Medulla oblongata (tissue), 1 donor: ENCODE data around the gene TRIM41.

ENCODE experiments used
- DNase-seq: peaks from one replicate; pipeline ENCODE4 v3.0.0-alpha.2; 2015; ENCODE audit errors: extremely low spot score

Gene TRIM41

DNA sequence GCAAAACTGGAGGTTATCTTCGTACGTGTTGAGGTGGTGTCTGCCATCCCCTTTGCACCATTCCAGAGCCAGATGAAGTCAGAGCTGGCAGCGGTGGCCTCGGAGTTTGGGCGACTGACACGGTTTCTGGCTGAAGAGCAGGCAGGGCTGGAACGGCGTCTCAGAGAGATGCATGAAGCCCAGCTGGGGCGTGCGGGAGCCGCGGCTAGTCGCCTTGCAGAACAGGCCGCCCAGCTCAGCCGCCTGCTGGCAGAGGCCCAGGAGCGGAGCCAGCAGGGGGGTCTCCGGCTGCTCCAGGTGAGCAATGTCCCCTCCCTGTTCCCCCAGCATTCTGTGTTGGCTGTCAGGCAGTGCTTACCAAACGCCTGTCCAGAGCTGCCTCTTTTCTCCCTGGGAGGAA is 9.5 kb downstream of the TRIM41 start:
- DNase-seq, result no peak

DNA sequence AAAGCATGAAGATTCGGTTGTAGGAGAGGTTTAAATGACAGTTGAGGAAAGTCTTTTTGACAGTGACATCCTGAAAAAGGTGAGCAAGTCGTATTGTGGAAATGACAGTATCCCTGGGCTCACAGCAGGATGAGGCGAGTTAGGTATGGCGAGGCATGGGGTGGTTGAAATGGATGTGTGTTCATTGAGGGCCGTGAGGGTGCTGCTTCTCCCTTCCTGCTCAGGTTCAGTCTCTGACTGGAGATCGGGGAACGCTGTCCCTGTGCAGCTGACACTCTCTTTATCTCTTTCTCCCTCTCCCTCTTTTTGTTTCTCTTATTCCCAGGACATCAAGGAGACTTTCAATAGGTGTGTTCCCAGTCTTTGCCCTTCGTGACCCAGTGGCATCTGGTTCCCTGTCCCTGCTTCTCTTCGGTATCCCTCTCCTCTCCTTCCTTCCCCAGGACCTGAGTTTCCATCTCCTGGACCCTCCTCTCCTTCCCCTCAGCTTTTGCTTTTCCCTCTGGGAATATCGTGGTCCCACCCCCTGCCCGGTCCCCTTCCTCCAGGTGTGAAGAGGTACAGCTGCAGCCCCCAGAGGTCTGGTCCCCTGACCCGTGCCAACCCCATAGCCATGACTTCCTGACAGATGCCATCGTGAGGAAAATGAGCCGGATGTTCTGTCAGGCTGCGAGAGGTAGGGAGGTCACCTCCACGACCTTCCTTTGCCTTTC is 10.2 kb downstream of the TRIM41 start:
- DNase-seq, result no peak

DNA sequence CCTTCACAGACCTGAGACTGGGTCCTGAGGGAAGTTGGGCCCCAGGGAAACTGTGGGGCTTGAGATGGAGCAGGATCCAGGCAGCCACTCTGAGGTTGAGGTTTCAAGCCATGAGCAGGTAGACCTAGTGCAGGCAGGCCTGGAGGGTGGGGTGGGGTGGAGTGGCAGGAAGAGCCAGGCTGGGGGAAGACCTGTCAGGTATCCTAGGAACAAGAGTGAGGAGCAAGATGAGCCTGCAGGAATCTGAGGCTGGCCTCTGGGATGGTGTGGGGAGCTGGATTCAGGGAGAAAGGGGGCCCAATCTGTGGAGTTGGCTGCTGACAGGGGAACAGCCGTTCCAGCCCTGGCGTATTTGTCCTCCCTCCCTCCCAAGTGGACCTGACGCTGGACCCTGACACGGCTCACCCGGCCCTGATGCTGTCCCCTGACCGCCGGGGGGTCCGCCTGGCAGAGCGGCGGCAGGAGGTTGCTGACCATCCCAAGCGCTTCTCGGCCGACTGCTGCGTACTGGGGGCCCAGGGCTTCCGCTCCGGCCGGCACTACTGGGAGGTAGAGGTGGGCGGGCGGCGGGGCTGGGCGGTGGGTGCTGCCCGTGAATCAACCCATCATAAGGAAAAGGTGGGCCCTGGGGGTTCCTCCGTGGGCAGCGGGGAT is 10.8 kb downstream of the TRIM41 start:
- no peak for DNase-seq

DNA sequence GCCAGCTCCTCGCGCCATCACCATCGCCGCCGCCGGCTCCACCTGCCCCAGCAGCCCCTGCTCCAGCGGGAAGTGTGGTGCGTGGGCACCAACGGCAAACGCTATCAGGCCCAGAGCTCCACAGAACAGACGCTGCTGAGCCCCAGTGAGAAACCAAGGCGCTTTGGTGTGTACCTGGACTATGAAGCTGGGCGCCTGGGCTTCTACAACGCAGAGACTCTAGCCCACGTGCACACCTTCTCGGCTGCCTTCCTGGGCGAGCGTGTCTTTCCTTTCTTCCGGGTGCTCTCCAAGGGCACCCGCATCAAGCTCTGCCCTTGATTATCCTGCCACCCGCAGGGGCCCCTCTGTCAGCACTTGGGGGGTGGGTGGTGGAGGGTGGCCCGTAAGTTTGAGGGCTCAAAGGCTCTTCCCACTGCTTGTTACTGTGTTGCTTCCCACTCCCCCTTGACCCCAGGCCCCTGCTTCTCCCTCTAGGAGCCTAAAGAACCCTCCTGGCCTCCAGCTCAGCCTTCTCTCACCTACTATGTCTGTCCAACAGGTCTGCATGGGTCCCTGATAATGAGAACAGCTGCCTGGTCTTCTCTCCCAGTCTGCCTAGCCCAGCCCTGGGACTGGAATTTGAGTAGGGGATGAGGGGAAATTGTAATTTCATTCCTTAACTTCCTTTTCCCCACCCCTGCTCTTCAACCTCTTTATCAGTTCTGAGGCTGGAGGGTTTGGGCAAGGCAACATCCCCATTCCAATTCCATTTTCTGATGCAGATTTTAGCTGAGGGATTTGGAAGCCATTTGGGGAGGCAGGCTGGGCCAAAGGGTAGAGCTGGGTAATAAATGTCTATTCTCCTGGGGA is 11.6 kb downstream of the TRIM41 start:
- no peak for DNase-seq

DNA sequence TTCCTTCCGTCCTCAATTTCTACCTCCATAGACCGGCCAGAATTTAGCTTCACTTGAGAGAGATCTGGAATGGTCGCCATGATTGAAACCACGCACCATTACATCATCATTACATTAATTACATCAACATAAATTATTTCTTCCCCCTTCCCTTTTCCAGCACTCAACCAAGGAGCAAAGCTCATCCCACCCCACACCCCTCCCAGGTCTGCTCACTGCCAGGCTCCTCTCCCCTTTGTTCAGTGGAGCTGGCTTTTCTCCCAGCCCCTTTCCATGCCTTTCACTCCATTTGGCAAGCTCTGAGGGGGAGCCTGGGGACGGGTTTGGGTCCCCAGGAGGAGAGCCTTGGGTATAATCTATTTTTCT is 12.2 kb downstream of the TRIM41 start:
- DNase-seq, result no peak

DNA sequence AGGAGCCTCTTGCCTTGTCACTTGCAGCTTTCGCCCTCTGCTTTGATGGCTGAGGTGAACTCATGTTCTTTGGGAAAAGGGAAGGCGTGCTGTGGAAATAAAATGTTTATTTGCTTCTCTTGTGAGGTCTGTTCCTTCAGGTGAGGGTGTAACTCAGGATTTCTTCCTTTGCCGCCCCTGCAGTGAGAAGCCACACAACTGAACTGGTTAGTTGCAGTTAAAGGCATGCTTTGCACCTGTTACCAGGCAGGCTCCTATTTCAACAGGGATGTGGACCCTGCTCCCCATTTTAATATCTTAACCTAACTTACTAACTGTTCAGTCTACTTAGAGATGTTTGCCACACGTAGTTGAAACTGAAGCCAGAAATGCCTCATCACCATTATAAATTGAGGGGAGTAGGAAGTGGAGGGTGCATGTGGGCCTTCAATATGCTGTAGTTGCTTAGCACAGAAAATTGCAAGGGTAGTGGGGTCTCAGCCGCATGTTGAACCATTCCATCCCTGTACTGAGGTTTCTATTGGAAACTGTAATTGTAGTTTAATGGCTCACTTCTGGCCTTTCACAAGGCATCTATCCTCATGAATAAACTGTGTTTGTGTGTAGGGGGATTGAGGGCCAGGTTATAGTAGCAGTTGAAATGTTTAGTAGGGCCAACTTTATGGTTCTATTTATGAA is 12.7 kb downstream of the TRIM41 start:
- DNase-seq, result no peak

DNA sequence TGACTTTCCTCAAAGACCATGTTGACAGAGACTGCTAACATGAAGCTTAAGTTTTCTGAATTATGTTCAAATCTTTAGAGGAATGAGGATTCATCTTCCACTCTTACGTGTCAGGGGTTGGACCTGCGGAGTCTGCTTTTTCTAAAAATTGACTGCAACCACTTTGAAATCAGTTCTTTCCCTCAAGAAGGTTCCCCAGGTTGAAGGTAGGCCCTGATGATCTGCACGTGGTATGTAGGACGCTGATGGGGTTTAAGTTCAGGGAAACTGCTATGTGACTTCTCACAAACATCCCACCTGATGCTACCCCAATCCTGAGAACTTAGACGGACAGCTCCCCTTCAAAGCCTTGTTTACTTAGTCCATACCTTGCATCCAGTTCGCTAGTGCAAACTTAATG is 13.4 kb downstream of the TRIM41 start:
- DNase-seq, result no peak

DNA sequence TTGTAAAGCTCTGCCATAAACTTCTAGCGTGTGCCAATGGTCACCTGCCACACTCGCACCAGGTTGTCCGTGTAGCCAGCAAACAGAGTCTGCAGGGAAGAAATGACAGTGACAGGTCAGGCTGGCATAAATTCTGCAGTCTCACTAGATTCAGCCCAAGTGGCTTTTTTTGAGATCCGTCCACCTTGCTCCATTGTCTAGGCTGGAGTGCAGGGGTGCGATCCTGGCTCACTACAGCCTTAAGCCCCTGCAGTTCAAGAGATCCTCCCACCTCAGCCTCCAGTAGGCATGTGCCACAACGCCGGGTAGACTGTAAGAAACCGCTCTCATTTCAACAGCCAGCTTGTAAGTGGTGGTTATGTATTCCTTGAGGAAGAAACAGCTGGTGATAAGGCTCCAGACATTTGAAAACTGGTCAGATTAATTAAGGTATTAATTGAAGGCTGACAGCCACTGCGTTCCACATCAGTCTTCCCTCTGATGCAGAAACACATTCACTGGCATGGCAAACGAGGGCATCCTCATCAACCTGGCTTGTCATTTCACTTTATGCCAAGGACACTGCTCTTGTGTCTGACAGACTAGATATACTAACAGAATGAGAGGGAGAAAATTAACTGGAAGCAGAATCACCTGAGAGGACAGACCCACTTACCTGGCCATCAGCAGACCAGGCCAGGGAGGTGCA is 14.0 kb downstream of the TRIM41 start:
- DNase-seq, result no peak

DNA sequence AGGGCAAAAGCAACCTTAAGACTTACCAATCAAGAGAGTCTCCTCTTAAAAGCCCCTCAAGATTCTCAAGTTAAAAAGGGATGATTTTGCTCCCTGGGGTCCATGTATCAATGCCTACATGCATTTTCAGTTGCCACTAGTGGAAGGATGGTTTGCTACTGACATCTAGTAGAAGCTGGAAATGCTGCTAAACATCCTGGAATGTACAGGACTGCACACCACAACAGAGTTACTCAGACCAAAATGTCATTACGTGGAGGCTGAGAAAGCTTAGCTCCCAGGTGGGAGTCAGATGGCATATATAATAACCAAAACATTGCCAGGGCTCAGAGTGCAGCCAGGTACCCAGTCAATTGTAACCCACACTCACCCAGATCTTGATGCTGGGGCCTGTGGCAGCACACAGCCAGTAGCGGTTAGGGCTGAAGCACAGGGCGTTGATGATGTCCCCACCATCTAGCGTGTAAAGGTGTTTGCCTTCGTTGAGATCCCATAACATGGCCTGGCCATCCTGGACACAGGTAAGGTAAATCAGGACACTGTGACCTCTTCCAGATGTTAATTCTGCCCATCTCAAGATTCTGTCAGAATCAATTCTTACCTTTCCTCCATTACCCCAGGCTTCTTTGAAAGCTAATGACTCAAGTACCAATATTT is 14.8 kb downstream of the TRIM41 start:
- DNase-seq, result no peak

DNA sequence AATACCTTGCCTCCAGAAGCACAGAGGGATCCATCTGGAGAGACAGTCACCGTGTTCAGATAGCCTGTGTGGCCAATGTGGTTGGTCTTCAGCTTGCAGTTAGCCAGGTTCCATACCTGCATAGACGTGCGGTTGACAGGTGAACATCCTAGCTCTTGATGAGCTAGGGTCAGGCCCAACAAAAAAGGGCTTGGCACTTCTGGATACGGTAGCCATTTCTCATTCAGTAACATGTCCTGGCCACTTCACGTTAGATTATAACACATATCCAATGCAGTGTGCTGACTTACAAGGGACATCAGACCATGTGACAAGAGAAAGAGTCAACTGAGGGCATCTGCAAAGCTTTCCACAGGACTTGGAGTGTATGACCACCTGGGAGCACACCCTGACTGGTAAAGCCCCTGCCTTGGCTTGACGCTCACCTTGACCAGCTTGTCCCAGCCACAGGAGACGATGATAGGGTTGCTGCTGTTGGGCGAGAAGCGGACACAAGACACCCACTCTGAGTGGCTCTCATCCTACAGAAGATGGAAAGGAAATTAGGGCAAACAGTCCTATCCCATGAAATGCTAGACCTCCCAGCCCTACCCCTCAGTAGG is 16.1 kb downstream of the TRIM41 start:
- no peak for DNase-seq

DNA sequence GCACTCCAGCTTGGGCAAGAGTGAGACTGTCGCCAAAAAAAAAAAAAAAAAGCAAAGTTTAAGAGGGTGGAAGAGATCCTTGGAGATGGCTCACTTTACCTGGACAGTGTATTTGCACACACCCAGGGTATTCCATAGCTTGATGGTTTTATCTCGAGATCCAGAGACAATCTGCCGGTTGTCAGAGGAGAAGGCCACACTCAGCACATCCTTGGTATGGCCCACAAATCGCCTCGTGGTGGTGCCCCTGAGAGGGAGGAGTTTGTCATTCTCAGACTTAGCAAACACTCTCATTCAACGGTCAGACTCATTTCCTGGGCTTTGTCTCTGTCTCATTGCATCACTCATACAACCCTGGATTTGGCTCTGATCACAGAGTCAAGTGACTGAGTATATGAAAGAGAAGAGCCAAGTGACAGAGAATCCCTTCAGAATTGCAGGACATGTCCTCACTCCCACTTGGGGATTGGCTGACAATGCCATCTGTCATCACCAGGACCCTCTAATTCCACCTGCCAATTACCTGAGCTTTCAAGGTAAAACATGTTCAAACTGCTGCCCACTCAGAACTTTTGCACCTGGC is 18.4 kb downstream of the TRIM41 start:
- no peak for DNase-seq

DNA sequence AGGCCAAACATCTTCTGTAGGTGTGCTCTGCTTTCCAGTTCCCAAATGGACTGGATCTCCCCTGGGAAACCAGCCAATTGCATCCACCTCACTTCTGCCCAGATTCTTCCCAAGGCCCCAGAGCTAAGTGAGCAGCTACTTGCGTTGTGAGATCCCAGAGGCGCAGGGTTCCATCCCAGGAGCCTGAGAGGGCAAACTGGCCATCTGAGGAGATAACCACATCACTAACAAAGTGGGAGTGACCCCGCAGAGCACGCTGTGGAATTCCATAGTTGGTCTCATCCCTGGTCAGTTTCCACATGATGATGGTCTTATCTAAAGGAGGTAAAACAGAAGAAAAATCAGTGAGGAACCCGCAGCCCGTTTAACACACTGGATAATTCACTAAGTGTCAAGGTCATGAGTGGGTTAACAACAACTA is 19.0 kb downstream of the TRIM41 start:
- DNase-seq, result no peak

DNA sequence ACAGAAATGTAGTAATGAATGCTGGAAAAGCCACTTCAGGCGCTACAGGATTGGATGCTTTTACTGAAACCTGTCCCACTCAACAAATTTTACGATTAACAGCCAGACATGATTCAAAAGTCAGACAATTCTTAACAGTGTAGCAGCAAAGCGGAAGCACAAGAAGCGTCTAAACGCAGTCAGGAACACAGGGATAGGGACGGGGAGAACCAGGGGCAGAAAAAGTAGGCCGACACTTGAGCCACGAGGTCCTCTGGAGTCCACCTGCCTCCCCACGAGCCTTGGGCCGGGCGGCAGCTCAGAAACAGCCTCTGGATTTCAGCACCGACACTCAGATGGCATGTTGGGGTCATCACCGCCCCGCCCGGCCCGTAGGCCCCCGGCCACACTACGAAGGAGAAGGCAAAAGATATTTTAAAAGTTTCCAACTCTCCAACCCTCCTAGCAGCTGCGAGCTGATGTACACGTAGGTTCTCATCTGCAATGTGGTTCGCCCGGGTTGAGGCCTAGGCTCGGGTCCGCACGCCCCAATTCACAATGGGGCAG is 20.0 kb downstream of the TRIM41 start:
- DNase-seq, result peak; percentile 37

DNA sequence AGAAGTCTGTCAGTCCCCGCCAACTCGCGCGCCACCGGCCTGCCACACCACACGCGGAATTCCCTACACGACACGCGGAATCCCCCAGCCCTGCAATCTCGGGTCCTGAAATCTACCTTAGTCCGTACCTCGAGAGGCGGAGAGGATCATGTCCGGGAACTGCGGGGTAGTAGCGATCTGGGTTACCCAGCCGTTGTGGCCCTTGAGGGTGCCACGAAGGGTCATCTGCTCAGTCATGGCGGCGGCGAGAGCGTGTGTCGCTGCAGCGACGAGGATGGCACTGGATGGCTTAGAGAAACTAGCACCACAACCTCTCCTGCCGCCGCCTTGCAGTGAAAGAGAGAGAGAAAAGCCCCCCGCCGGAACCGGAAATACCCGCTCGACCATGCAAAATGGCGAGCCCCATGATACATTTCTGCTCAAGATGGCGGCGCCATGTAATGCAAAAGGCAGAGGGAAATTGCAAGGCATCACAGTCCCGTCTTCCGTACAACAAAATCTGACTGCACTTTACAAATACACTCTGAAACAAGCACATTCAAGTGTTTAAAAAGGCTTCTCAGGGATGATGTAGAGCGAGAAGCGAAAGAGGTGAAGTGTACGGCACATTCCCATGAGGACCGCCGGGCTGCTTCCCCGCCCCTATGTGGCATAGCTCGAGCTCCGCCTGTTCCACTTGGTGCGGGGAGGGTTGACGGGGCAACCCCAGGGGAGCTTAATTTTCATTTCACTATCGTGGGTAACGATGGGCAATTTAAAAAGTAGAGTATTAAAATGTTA is 20.7 kb downstream of the TRIM41 start, which contains the start of gene RACK1:
Gene RACK1 (minus strand): TSS at position 343 of the 780 bp plus-strand sequence. CDS start 106 bp downstream, at position 237.
- peak; percentile 95 for DNase-seq

DNA sequence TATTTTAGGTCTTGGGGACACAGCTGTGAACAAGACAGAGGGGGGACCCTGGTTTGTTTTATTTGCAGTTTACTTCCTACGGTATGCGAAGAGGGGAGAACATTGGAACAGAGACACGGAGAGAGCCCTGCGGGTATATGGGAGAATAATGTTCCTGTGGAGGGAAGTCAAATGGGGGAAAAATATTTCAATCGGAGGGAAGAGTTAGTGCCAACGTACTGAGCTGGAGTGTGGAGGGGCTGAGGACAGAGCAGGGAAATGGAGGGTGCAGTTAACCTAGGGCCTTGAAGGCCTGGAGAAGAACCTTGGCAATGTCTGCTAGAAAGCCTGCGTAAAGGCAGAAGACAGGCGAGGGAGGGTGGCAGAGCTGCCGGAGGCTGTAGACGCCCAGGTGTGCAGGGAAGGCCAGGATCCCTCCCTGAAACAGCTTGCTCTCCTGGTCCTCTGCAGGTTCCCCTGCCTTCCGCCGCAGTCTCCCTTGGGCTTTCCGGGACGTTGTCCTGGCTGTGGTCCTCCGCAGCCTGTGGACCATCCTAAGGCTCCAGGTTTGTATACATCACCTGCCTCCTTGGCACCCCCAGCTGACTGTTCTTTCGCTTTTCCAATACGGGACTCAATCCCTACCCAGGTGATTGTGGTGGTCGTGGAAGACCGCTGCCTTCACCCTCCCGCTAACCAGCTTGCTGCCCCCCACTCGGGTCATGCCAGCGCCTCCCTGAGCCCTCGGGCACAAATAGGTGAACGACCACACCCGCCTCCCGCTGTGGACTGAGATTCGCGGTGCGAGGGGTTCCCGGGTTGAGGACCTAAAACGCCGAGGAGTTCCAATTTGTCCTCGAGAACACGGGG is 22.6 kb downstream of the TRIM41 start:
- no peak for DNase-seq

DNA sequence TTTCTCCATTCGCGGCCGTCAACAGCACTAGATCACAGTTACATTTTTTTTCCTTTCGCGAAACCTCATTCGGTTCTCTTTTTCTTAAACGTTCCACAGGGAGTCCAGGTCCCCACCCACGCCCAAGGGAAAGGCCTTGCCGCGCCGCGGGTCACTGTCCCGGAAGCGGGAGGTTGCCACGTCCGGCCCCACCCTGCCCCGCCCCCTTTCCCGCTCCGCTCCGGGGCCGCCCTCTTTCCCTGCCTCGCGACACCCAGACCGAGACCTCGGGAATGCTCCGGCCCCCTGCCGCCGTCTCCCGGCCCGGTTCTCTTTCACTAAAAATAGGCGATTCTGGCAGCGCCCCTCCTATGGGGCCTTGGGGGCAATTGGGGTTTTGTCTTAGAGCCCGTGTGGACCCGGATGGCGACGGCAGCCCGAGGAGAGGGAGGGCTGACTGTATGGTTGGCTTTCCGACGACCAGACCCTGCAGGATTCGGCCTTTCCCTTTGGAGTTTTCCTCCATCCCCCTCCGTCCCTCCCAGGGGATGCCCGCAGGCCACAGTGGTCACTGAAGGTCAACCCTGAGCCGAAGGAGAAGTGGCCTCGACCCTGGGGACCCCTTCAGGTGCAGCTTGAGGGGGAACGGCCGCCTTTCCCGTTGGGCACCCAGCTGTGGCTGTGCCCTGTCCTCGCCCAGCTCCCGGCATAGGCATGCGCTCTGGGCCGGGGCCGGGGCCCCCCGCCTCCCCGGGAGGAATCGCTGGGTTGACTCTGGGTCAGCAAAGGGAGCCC is 23.4 kb downstream of the TRIM41 start:
- peak; percentile 87 for DNase-seq

DNA sequence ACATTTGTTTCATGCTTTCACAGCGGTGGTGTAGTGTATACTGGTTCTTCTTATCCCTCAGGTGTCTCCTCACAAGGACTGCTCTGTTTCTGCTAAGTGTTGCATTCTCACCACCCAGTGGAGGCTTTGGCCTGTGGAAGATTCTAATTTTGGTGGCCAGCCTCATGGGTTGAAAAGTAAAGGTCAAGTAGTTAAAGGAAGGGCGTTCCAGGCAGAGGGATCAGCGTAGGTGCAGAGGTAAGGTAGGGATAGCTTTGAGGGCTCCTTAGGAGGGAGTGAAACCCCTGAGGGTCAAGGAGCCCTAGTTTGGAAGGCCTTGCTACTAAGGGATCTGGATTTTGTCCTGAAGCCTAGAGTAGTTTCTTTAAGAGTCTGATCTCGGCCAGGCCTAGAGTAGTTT is 25.2 kb downstream of the TRIM41 start:
- DNase-seq, result no peak
